ENCODE results near the gene LUM.

The LUM gene

GRCh38 chr12:91111366-91112325 is at the start of gene LUM:
Gene LUM (minus strand): TSS chr12:91111494. CDS start chr12:91108979, 2,515 bp downstream.
- no peak for DNase-seq (ENCODE audit: low spot score)

GRCh38 chr12:91161009-91161408 is 49.7 kb upstream of the LUM start:
- DNase-seq (ENCODE audit: low spot score): no peak

- DNase-seq (ENCODE audit: low spot score): no peak
These were observed 44.7 kb upstream of the LUM start for GRCh38 chr12:91155990-91156389.

- no peak for DNase-seq (ENCODE audit: low spot score)
These were observed 42.8 kb upstream of the LUM start for GRCh38 chr12:91154131-91154530.

GRCh38 chr12:91144053-91144452 is 32.8 kb upstream of the LUM start:
- peak; percentile 68 for DNase-seq (ENCODE audit: low spot score)

GRCh38 chr12:91143206-91143605 is 31.9 kb upstream of the LUM start:
- DNase-seq (ENCODE audit: low spot score): no peak

GRCh38 chr12:91142221-91142631 is 30.9 kb upstream of the LUM start:
- no peak for DNase-seq (ENCODE audit: low spot score)

- DNase-seq (ENCODE audit: low spot score): no peak
These were observed 29.0 kb upstream of the LUM start for GRCh38 chr12:91140026-91140931.

- DNase-seq (ENCODE audit: low spot score): no peak
These were observed 28.0 kb upstream of the LUM start for GRCh38 chr12:91139286-91139685.

GRCh38 chr12:91138337-91138920 is 27.1 kb upstream of the LUM start:
- DNase-seq (ENCODE audit: low spot score): no peak

GRCh38 chr12:91133871-91134270 is 22.6 kb upstream of the LUM start:
- no peak for DNase-seq (ENCODE audit: low spot score)

- no peak for DNase-seq (ENCODE audit: low spot score)
These were observed 18.5 kb upstream of the LUM start for GRCh38 chr12:91129662-91130362.

GRCh38 chr12:91127751-91128150 is 16.5 kb upstream of the LUM start:
- no peak for DNase-seq (ENCODE audit: low spot score)

- DNase-seq (ENCODE audit: low spot score): no peak
These were observed 16.0 kb upstream of the LUM start for GRCh38 chr12:91127306-91127705.

- no peak for DNase-seq (ENCODE audit: low spot score)
These were observed 15.2 kb upstream of the LUM start for GRCh38 chr12:91126516-91126915.

- DNase-seq (ENCODE audit: low spot score): no peak
These were observed 12.1 kb upstream of the LUM start for GRCh38 chr12:91123236-91123916.

GRCh38 chr12:91120781-91121180 is 9.5 kb upstream of the LUM start:
- DNase-seq (ENCODE audit: low spot score): no peak

- no peak for DNase-seq (ENCODE audit: low spot score)
These were observed 7.8 kb upstream of the LUM start for GRCh38 chr12:91119089-91119488.

- DNase-seq (ENCODE audit: low spot score): no peak
These were observed 2.3 kb upstream of the LUM start for GRCh38 chr12:91113621-91114020.

- DNase-seq (ENCODE audit: low spot score): no peak
These were observed 876 bp downstream of the LUM start for GRCh38 chr12:91110311-91110924.
